Lung (tissue), 12 donors: ENCODE results near the gene SLC22A14. TPM values are rescaled to one million over a fixed set of nuclear protein-coding genes. Genes with fewer than 3 reads are reported as not detected.

Source experiments
- ATAC-seq: fragments of 200-7000 bp; cut with Tn5 transposase; one replicate; pipeline ENCODE4 v1.9.1; 2020; ENCODE audit warnings: moderate number of reproducible peaks; ENCODE audit not compliant: insufficient read depth, low FRiP score
- DNase-seq, 3 donors: peaks; one replicate each; pipeline ENCODE4 v3.0.0-alpha.2; 2013 to 2017
- H3K27ac ChIP-seq, 2 donors: one replicate each; pipeline ENCODE4 v1.5.1; 2013; ENCODE audit warnings: mild to moderate bottlenecking in 2 of 2, moderate library complexity in 2 of 2, control low read depth in 1 of 2, inconsistent platforms in 1 of 2, low read depth in 1 of 2, low read length in 1 of 2
- H3K27me3 ChIP-seq, 3 donors: one replicate each; pipeline ENCODE4 v1.5.1; 2013; ENCODE audit warnings: low read length in 2 of 3; ENCODE audit not compliant: control insufficient read depth in 3 of 3, insufficient read depth in 3 of 3
- H3K36me3 ChIP-seq, 4 donors: one replicate each; pipeline ENCODE4 v1.5.1; 2013; ENCODE audit warnings: low read length in 4 of 4, mild to moderate bottlenecking in 1 of 4, moderate library complexity in 1 of 4; ENCODE audit not compliant: control insufficient read depth in 4 of 4, insufficient read depth in 4 of 4
- H3K4me1 ChIP-seq, 5 donors: one replicate each; pipeline ENCODE4 v1.5.1; 2013; ENCODE audit warnings: low read length in 5 of 5, mild to moderate bottlenecking in 2 of 5, moderate library complexity in 1 of 5; ENCODE audit not compliant: control insufficient read depth in 5 of 5, insufficient read depth in 5 of 5
- H3K4me3 ChIP-seq: one replicate; pipeline ENCODE4 v1.5.1; 2013; ENCODE audit warnings: mild to moderate bottlenecking, control low read depth, moderate library complexity
- H3K9ac ChIP-seq, 2 donors: one replicate each; pipeline ENCODE4 v1.5.1; 2013; ENCODE audit warnings: low read length in 2 of 2, control low read depth in 1 of 2; ENCODE audit not compliant: insufficient read depth in 1 of 2
- H3K9me3 ChIP-seq, 4 donors: one replicate each; pipeline ENCODE4 v1.5.1; 2013; ENCODE audit warnings: low read length in 3 of 4, mild to moderate bottlenecking in 1 of 4, moderate library complexity in 1 of 4; ENCODE audit not compliant: control insufficient read depth in 4 of 4, insufficient read depth in 3 of 4
- CTCF ChIP-seq: IDR thresholded peaks from 2 replicates; pipeline ENCODE4 v1.5.1; 2012; ENCODE audit warnings: mild to moderate bottlenecking; ENCODE audit errors: control extremely low read depth, extremely low read depth
- WGBS, 2 donors: extraction: QIAGEN DNeasy Blood & Tissue Kit; methylation state at CpG; one replicate each; pipeline ENCODE4 v1.1.7; 2013; 5-methylcytosine and 5-hydroxymethylcytosine counted together
- polyA plus RNA-seq, 2 donors: library from polyadenylated mRNA; stranded (reverse); fragments of 200-250 nt; gene quantifications; one replicate each; pipeline ENCODE4 v1.2.1, GENCODE V29; 2013
- total RNA-seq, 2 donors: library from RNA; depleted of rRNA in 1 of 2; stranded (reverse); fragments of >200 nt in 1 of 2; gene quantifications; one replicate each; pipeline ENCODE4 v1.2.1, GENCODE V29; 2014 to 2021
- donor health status: control.
- donor health status: control.
- donor health status: Bipolar disorder and iron deficiency.
- donor health status: healthy.
- donor health status: DM: yes; HTN: yes; CAD: no.

Gene SLC22A14
- total and polyA plus RNA-seq, 4 donors: 0.06 to 0.07 TPM; not detected in 2

- Histone ChIP-seq H3K36me3 (no peaks in the 10 kb centered on the region), H3K4me1 (no peaks in the 10 kb centered on the region), H3K27me3 (no peaks in the 10 kb centered on the region), H3K4me3 (no peak overlapping the region), H3K27ac (no peak overlapping the region), H3K9me3 (no peaks in the 10 kb centered on the region), H3K9ac (no peak overlapping the region)
- peak in 1 of 3 donors; percentile 10 for DNase-seq
- WGBS, 2 donors: 84% methylated on average over 5 of the region's 5 CpGs
- no peak for TF ChIP-seq CTCF
- ATAC-seq: no peak
Observed at GRCh38 chr3:38297947-38298711, 16.0 kb downstream of the SLC22A14 start.

DNA sequence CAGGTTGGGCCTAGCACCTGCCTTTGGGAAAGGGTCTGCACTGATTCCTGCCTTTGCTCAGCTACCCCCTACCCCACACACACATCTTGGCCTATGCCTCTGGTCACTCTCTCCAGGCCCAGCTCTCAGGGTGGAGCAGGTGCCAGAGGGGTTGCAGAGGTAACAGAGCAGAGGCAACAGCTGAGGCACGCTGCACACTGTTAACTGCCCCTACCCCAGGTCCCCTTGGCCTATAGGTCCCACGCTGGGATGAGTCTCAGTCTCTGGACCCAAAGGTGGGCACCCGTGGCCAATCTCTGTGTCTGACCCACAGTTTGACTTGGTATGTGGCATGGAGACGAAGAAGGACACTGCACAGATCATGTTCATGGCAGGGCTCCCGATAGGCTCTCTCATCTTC lies 24.8 kb downstream of the SLC22A14 start:
- Histone ChIP-seq H3K36me3 (no peaks in the 10 kb centered on the region), H3K4me1 (no peaks in the 10 kb centered on the region), H3K9me3 (no peaks in the 10 kb centered on the region), H3K4me3 (no peak overlapping the region), H3K9ac (no peak overlapping the region), H3K27ac (no peak overlapping the region), H3K27me3 (no peaks in the 10 kb centered on the region)
- 92 to 99% methylated on average over 5 of the region's 5 CpGs for WGBS, 2 donors
- ATAC-seq: no peak
- no peak for TF ChIP-seq CTCF
- DNase-seq: no peak

DNA sequence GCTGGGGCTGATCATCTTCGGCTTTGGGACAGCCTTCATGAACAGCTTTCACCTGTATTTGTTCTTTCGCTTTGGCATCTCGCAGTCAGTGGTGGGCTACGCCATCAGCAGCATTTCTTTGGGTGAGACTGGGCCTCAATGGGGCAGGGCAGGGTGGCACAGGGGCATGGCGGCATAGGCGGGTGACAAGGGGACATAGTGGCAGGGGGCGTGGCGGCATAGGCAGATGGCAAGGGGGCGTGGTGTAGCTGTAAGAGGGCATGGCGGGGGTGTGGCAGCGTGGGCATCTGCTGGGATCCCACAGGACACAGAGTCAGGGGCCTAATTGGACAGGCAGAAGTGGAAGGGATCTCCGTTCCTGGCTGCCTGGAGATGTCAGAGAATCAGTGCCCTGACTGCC lies 25.5 kb downstream of the SLC22A14 start:
- TF ChIP-seq CTCF: no peak
- DNase-seq: no peak
- no peaks in the 10 kb centered on the region for H3K4me1 ChIP-seq
- no peak overlapping the region for H3K4me3 ChIP-seq
- H3K9me3 ChIP-seq: peaks cover 0 to under 1% (median 0%) of the 10 kb centered on the region in 4 donors
- H3K27me3 ChIP-seq: no peaks in the 10 kb centered on the region
- whole genome bisulfite sequencing, 2 donors: 95 to 96% methylated on average over 12 of the region's 12 CpGs
- H3K9ac ChIP-seq: no peak overlapping the region
- H3K36me3 ChIP-seq: no peaks in the 10 kb centered on the region
- no peak overlapping the region for H3K27ac ChIP-seq
- no peak for ATAC-seq
